IPS-15b (cell line): Measurements from ENCODE around the gene COPRS.
"Not testable (repeated sequence)": the region's sequence is repeated elsewhere in the genome, so short reads cannot be mapped to it uniquely, and the experiment has no call there.

Experiments
- H3K27me3 ChIP-seq: one replicate; pipeline ENCODE4 v1.6.1; 2013; ENCODE audit warnings: low read length; ENCODE audit not compliant: control insufficient read depth, insufficient read depth
- H3K36me3 ChIP-seq: one replicate; pipeline ENCODE4 v1.6.1; 2013; ENCODE audit warnings: low read length; ENCODE audit not compliant: control insufficient read depth, insufficient read depth
- H3K4me1 ChIP-seq: one replicate; pipeline ENCODE4 v1.6.1; 2013; ENCODE audit warnings: mild to moderate bottlenecking, low read length; ENCODE audit not compliant: control insufficient read depth, insufficient read depth
- H3K4me3 ChIP-seq: one replicate; pipeline ENCODE4 v1.5.1; 2013; ENCODE audit warnings: low read depth, low read length
- H3K9ac ChIP-seq: one replicate; pipeline ENCODE4 v1.6.1; 2013; ENCODE audit warnings: low read depth, mild to moderate bottlenecking, low read length
- H3K9me3 ChIP-seq: one replicate; pipeline ENCODE4 v1.6.1; 2013; ENCODE audit warnings: mild to moderate bottlenecking, low read length; ENCODE audit not compliant: control insufficient read depth, insufficient read depth

COPRS gene

DNA sequence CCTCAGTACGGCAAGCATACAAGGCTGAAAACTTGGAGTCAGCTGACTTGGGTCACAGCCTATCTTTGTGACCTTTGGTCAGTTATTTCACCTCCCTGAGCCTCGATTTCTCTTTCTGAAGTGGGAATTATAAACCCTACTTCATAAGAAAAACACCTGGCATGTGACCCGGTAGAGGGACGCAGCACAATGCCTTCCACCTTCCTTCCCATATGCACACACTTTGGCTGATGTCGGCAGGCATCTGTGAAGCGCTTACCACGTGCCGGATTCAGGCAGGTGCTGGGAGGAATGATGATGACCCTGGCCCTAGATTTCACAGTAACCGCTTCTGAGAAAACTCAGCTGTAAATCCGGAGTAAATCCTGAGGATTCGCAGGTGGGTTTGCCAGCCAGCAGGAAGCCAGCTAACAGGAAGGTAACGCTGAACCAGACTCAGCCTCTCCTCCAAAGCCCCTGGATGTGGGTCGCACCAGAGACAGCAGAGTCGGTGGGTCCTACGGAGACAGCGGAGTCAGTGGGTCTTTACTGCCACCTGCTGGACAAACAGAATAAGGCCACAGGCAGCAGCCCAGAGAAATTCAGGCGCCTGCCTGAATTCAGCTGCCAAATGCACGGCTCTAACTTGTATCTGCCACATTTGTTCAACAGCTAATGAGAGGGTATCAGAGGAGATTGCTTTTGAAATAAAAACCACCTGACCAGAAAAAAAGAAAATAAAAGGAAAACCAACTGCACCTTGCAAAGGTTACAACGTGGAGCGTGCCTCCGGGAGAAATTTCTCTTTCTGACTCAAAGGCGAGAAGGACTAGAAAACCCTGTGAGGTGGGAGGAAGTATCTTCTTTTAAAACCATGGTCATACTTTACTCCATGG lies 16.6 kb downstream of the COPRS start:
- no peaks in the 10 kb centered on the region for H3K9me3 ChIP-seq
- peak overlapping the region; percentile 14 for H3K4me3 ChIP-seq
- peaks cover 10% of the 10 kb centered on the region for H3K27me3 ChIP-seq
- H3K4me1 ChIP-seq: no peaks in the 10 kb centered on the region
- H3K9ac ChIP-seq: no peak overlapping the region
- H3K36me3 ChIP-seq: no peaks in the 10 kb centered on the region

DNA sequence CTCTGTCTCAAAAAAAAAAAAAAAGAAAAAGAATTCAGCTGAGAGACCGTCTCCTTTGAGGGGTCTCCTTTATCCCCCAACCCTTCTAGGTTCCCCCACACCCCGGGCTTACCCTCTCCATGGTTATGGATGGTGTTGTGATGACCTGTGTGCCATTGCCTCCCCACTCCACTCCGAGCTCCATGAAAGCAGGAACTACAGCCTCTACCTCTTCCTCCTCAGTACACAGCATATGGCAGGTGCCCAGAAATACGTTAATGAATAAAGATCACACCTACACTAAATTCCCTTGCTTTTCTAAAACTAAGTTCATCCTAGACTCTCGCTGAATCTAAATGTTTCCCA lies 17.2 kb downstream of the COPRS start:
- H3K27me3 ChIP-seq: peaks cover 10% of the 10 kb centered on the region
- no peak overlapping the region for H3K4me3 ChIP-seq

DNA sequence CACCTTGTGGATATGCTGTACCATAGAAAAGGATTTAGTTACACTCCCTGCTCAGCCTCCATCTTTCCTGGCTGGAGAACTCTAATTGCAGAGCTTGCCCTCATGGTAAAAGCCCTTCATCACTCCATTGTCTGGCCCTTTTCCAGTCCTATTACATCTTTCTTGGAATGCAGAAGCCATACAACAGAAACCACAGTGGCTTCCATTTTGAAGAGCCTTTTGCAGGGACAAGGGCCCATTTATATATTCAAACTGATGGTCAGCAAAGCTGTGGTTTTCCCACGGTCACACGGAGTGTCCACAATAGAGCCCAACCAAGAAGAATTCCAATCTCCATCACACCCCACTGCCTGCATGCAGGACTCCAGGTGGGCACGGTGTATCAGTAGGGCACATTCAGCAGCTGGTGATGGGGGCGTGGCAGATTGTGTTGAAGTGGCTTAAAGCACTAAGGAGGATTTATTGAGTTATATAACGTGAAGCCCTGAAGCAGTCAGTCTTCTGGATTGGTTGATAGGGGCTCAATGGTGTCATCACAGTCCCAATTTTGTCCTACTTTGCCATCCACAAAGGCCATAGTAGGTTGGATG lies 20.3 kb downstream of the COPRS start:
- H3K36me3 ChIP-seq: no peaks in the 10 kb centered on the region
- H3K9me3 ChIP-seq: no peaks in the 10 kb centered on the region
- H3K27me3 ChIP-seq: peaks cover 10% of the 10 kb centered on the region
- H3K4me1 ChIP-seq: no peaks in the 10 kb centered on the region
- no peak overlapping the region for H3K4me3 ChIP-seq
- H3K9ac ChIP-seq: no peak overlapping the region

More for the DNA sequence above, 17.2 kb downstream of the COPRS start:
- no peaks in the 10 kb centered on the region for H3K4me1 ChIP-seq
- H3K36me3 ChIP-seq: no peaks in the 10 kb centered on the region
- no peaks in the 10 kb centered on the region for H3K9me3 ChIP-seq
- no peak overlapping the region for H3K9ac ChIP-seq

DNA sequence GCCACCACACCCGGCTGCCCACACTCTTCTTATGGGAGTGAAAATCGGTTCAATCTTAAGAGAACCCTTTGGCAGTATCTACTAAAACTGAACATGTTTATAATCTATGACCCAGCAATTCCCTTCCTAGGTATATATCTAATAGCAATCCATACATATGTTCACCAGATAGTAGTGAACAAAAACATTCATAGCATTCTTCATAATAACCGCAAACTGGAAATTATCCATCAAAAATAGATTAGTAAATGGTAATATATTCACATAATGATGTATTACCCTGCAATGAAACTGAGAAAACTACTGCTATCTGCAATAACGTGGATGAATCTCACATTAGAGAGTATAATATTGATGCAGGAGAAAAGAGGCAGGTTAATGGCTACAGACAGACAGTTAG lies 23.1 kb downstream of the COPRS start:
- Histone ChIP-seq H3K9ac (no peak overlapping the region), H3K4me1 (no peaks in the 10 kb centered on the region), H3K36me3 (no peaks in the 10 kb centered on the region), H3K9me3 (no peaks in the 10 kb centered on the region), H3K27me3 (no peaks in the 10 kb centered on the region), H3K4me3 (no peak overlapping the region)

DNA sequence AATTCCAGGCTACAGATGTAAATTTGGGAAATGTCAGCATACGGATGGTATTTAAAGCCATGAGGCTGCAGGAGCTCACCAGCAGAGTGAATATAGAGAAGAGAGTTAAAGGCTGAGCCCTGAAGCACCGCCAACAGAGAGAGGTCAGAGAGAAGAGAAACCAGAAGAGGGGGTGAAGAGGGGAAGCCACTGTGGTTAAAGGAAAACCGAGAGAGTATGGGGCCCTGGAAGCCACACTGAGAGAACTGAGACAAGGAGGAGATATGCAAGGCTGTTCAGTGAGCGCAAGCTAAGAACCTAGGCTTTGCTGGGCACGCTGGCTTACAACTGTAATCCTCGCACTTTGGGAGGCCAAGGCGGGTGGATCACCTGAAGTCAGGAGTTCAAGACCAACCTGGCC lies 24.6 kb downstream of the COPRS start:
- no peaks in the 10 kb centered on the region for H3K27me3 ChIP-seq
- no peaks in the 10 kb centered on the region for H3K9me3 ChIP-seq
- H3K36me3 ChIP-seq: no peaks in the 10 kb centered on the region
- H3K9ac ChIP-seq: no peak overlapping the region
- no peaks in the 10 kb centered on the region for H3K4me1 ChIP-seq
- no peak overlapping the region for H3K4me3 ChIP-seq

DNA sequence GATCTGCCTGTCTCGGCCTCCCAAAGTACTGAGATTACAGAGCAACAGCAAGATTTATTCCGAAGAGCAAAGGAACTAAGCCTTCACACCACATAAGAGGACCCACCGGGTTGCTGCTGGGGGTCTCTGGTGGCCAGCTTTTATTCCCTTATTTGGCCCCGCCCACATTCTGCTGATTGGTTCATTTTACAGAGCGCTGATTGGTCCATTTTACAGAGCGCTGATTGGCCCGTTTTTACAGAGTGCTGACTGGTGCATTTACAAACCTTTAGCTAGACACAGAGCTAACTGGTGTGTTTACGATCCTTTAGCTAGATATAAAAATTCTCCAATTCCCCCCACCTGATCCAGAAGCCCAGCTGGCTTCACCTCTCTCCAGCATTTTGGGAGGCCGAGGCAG lies 26.3 kb downstream of the COPRS start:
- Histone ChIP-seq H3K4me3 (no peak overlapping the region), H3K36me3 (no peaks in the 10 kb centered on the region), H3K9ac (no peak overlapping the region), H3K27me3 (no peaks in the 10 kb centered on the region), H3K9me3 (no peaks in the 10 kb centered on the region), H3K4me1 (no peaks in the 10 kb centered on the region)

DNA sequence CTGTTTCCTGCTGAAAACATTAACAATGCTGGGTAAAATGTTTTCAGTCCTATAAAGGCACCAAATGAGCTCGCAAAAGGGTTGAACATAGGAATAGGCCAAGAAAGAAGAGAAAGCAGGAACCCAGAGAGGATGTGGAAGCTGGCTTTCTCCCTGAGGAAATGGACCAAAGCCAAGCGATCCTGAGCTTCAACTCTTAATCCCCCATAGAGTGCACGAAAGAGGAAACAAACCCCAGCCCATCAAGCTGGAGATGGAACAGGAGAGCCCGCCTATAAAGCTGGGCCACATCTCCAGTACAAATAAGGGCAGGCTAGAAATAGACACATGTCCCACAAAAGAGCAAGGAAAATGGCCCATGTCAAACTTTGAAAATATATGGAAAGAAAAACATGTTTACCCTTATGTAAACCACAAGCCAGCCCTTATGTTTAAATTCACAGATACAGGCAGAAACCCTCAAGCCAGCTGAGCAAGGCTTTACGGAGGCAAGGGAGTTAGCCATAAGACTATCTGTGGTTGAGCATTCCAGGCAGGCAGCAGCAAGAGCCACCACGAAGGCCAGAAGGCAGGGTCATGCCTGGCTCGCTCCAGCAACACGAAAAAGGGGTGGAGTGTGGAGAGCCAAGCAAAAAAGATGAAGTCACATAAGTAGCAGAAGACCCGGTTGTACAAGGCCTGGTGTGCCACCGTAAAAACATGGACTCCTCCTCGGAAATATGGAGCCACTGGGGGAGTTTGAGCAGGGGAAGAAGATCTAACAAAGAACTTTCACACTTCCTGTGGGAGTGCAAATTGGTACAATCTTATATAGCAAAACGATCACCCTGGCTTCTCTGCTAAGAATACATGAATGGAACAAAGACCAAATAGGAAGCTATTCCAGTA lies 27.8 kb downstream of the COPRS start:
- no peaks in the 10 kb centered on the region for H3K36me3 ChIP-seq
- no peak overlapping the region for H3K4me3 ChIP-seq
- H3K4me1 ChIP-seq: no peaks in the 10 kb centered on the region
- no peaks in the 10 kb centered on the region for H3K27me3 ChIP-seq
- no peak overlapping the region for H3K9ac ChIP-seq
- no peaks in the 10 kb centered on the region for H3K9me3 ChIP-seq

DNA sequence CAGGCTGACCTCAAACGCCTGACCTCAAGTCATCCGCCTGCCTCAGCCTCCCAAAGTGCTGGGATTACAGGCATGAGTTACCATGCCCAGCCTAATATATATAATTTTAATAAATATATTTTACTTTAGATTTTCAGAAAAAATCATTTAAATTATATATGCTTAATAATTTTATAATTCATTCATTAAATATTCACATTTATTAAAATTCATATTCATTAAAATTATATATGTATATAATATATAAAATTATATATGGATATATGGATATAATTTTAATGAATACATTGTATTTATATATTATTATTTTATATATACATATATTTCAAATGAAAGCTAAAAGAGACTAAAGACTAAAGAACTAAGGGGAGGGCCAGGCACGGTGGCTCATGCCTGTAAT lies 29.4 kb downstream of the COPRS start:
- Histone ChIP-seq H3K9me3 (no peaks in the 10 kb centered on the region), H3K4me1 (no peaks in the 10 kb centered on the region), H3K27me3 (no peaks in the 10 kb centered on the region), H3K9ac (no peak overlapping the region), H3K4me3 (no peak overlapping the region), H3K36me3 (no peaks in the 10 kb centered on the region)

DNA sequence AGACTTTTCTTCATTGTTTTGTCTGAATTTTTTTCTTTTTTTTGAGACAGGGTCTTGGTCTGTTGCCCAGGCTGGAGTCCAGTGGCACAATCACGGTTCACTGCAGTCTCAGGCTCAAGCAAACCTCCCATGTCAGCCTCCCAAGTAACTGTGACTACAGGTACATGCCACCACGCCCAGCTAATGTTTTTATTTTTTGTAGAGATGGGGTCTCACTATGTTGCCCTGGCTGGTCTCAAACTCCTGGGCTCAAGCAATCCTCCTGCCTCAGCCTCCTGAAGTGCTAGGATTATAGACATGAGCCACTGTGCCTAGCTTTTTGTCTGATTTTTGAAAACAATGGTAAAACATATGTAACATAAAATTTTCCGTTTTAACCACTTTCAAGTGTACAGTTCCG lies 30.1 kb downstream of the COPRS start:
- H3K27me3 ChIP-seq, H3K4me3 ChIP-seq, H3K9ac ChIP-seq, H3K9me3 ChIP-seq, H3K36me3 ChIP-seq, H3K4me1 ChIP-seq: not testable (repeated sequence)

DNA sequence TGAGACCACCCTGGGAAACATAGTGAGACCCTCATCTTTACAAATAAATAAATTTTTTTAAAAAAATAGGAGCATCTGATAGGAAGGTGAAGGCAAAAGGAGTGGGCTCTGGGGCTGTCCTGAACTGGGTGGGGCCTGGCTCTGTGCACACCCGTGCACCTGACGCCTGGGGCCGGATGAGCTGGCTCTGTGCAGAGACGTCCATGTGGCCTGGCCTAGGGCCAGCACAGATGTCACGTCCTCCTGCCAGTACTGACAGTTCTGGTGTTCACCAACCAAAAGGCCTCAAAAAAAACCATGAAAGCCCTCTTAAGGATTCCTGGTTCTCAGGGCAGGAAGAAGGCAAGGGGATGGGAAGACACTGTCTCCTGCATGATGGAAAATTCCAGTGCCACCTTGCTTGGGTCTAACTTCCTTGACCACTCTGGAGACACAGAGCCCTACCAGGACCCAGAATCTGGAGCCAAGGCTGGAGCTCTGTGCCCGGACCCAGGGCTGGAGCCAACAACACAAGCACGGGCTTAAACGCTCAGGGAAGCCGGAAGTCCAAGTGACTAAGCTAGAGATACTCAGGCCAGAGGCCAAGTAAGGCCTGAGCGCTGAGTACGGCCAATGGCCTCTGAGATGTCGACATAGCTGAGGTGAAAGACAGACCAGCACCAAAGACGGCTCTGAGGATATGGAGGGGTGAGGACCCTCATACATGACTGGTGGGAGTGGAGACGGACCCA lies 32.9 kb downstream of the COPRS start:
- H3K9ac ChIP-seq: no peak overlapping the region
- no peaks in the 10 kb centered on the region for H3K27me3 ChIP-seq
- no peaks in the 10 kb centered on the region for H3K4me1 ChIP-seq
- no peaks in the 10 kb centered on the region for H3K36me3 ChIP-seq
- no peak overlapping the region for H3K4me3 ChIP-seq
- no peaks in the 10 kb centered on the region for H3K9me3 ChIP-seq

DNA sequence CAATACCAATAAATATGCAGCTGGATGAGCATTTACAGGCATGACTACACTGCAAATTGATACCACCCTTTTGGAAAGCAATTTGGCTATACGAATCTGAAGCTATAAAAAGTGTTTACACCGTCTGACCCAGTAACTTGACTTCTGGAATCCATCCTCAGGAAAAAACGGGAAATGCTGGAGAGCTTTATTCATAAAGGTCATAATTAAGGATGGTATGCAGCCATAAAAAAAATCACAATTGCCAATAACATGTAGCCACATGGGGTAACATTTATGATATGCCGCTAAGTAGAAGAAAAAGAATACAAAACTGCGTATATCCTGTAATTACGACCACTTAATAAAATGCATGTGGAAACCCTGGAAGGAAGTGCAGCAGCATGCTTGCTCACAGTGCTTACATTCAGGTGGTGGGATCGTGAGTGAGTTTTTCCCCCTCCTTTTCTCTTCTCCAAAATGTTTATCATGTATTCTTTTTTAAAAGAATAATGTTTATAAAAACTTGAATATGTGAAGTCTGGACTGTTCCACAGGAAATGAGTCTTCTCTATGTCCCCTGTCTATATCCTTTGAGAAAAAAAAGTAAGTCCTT lies 34.2 kb downstream of the COPRS start:
- Histone ChIP-seq H3K27me3 (no peaks in the 10 kb centered on the region), H3K4me1 (no peaks in the 10 kb centered on the region), H3K36me3 (no peaks in the 10 kb centered on the region), H3K9me3 (no peaks in the 10 kb centered on the region), H3K4me3 (no peak overlapping the region), H3K9ac (no peak overlapping the region)
